SK-N-MC (cell line): ENCODE measurements around the gene TMEM273.

Source experiments
- DNase-seq: peaks from one replicate; pipeline ENCODE4 v3.0.0-alpha.2; 2011; ENCODE audit warnings: low read depth, low spot score
- H3K27ac ChIP-seq: fragments of 200-600 bp; sonication (generic); 2 replicates; pipeline ENCODE4 v1.5.1; 2016; ENCODE audit warnings: mixed run types
- H3K36me3 ChIP-seq: fragments of 200-600 bp; sonication (generic); 2 replicates; pipeline ENCODE4 v1.6.1; 2017; ENCODE audit warnings: antibody characterized with exemption, low read length, mixed read lengths; ENCODE audit not compliant: insufficient read depth
- H3K4me3 ChIP-seq: fragments of 200-600 bp; sonication (generic); 2 replicates; pipeline ENCODE4 v1.5.1; 2016
- H3K9ac ChIP-seq: fragments of 200-600 bp; sonication (generic); 2 replicates; pipeline ENCODE4 v1.8.0; 2017; ENCODE audit warnings: mixed run types, mixed read lengths; ENCODE audit not compliant: insufficient read length
- H3K9me3 ChIP-seq: fragments of 200-600 bp; sonication (generic); 2 replicates; pipeline ENCODE4 v1.6.1; 2017; ENCODE audit warnings: low read depth, mild to moderate bottlenecking, antibody characterized with exemption, low read length, moderate library complexity, mixed read lengths
- EZH2 ChIP-seq: fragments of 200-600 bp; sonication (generic); IDR thresholded peaks from one replicate; pipeline ENCODE4 v1.6.1; 2017; ENCODE audit warnings: antibody characterized with exemption
- FOXP2 ChIP-seq: optimal IDR thresholded peaks from 2 replicates; pipeline ENCODE3; 2011; ENCODE audit warnings: mild to moderate bottlenecking, moderate library complexity; ENCODE audit not compliant: insufficient read depth; ENCODE audit errors: extremely low read length, control extremely low read depth
- POLR2AphosphoS5 ChIP-seq: IDR thresholded peaks from 2 replicates; pipeline ENCODE4 v1.6.1; 2012; ENCODE audit warnings: mild to moderate bottlenecking, low read depth, low read length, borderline replicate concordance

The TMEM273 gene

DNA sequence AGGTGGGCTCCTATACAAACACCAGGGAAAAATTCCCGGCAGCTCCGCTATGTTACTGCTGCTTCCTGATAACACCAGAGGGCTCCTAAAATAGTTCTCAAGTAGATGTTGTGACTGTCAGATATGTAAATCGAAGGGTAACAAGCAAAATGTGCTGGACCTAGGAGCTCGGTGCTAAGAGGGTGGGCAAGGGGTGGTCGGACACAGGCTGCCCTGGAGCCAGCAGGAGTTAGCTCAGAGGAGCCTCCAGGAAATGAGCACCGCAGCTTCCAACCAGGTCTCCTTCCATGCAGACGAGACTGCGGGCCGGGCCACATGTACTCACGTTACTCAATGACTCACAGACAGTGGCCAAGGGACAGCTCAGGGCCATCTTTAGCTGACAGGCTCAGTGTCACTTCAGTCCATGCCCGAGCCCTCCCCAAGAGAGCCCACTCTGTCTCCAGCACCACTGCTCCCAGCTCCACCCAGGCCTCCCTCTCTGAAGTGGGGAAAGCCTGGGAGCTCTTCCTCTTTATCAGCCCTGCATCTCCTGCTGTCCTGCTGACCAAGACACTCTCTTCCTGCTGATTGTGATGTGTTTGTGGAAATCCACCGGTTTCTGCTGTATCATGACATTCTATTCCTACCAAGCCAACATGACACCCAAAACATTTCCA, 37.2 kb upstream of the TMEM273 start:
- no peak for DNase-seq
- H3K9me3 ChIP-seq = no peaks in the 10 kb centered on the region
- H3K27ac ChIP-seq = no peak overlapping the region
- TF ChIP-seq POLR2AphosphoS5 (no peak), EZH2 (no peak), FOXP2 (no peak)
- H3K36me3 ChIP-seq = no peaks in the 10 kb centered on the region
- H3K4me3 ChIP-seq = no peak overlapping the region
- H3K9ac ChIP-seq = no peak overlapping the region

- H3K36me3 ChIP-seq = no peaks in the 10 kb centered on the region
- TF ChIP-seq FOXP2 = no peak
- no peak for TF ChIP-seq POLR2AphosphoS5
- no peak for TF ChIP-seq EZH2
- H3K9me3 ChIP-seq = no peaks in the 10 kb centered on the region
- DNase-seq = no peak
- H3K9ac ChIP-seq = no peak overlapping the region
- H3K27ac ChIP-seq = no peak overlapping the region
- H3K4me3 ChIP-seq = no peak overlapping the region
These were observed 35.0 kb upstream of the TMEM273 start for GRCh38 chr10:49223205-49223604.

DNA sequence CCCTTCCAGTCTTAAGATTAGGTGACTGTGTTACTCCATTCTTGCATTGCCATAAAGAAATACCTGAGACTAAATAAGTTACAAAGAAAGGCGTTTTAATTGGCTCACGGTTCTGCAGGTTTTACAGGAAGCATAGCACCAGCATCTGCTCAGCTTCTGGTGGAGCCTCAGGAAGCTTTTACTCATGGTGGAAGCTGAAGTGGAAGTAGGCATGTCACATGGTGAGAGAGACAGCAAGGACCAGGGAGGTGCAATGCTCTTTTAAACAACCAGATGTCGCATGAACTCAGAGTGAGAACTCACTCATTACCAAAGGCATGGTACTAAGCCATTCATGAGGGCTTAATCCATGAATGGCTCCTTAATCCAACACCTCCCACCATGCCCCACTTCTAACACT, 34.0 kb upstream of the TMEM273 start:
- Histone ChIP-seq H3K27ac (no peak overlapping the region), H3K4me3 (no peak overlapping the region), H3K9me3 (no peaks in the 10 kb centered on the region), H3K36me3 (no peaks in the 10 kb centered on the region), H3K9ac (no peak overlapping the region)
- TF ChIP-seq FOXP2 = no peak
- no peak for TF ChIP-seq EZH2
- TF ChIP-seq POLR2AphosphoS5 = no peak
- no peak for DNase-seq

DNA sequence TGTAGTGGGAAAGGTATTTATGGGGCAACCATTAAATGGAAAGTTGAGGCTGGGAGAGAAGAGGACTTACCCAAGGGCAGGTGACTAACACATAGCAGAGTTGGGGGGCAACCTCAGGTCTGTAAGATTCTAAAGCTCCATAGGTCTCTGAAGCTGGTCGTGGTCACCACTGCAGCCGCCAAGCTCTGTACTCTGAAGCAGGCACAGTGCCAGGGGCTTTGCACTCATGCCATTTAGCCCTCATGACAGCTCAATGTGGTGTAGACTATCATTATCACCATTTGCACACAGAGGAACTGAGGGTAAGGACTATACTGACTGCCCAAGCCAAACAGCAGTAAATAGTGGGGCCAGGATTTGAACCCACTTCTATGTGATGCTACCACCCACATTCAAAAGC, 32.5 kb upstream of the TMEM273 start:
- Histone ChIP-seq H3K27ac (no peak overlapping the region), H3K9me3 (no peaks in the 10 kb centered on the region), H3K36me3 (no peaks in the 10 kb centered on the region), H3K9ac (no peak overlapping the region), H3K4me3 (no peak overlapping the region)
- no peak for DNase-seq
- TF ChIP-seq EZH2 = no peak
- TF ChIP-seq FOXP2 = no peak
- no peak for TF ChIP-seq POLR2AphosphoS5

GRCh38 chr10:49220031-49220430, 31.8 kb upstream of the TMEM273 start:
- TF ChIP-seq POLR2AphosphoS5 (no peak), EZH2 (no peak), FOXP2 (no peak)
- DNase-seq = no peak
- Histone ChIP-seq H3K9me3 (no peaks in the 10 kb centered on the region), H3K9ac (no peak overlapping the region), H3K27ac (no peak overlapping the region), H3K36me3 (no peaks in the 10 kb centered on the region), H3K4me3 (no peak overlapping the region)

DNA sequence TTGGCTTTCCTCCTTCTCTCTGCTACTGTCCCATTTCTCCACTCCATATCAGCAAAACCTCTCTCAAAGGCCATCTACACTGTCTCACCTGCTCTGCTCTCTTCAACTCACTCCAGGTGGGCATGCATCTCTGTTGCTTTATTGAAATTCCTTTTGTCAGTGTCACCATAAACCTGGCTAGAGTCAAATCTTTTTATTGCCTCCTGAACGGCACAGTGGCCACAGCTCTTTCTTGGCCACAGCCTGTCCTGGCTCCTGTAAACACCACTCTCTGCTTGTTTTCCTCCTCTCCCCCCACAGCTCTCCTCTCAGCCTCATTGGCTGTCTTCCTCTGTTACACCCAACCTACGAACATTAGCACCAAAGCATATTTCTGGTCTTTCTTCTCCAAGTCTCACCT, 31.1 kb upstream of the TMEM273 start:
- no peak for DNase-seq
- TF ChIP-seq POLR2AphosphoS5 (no peak), FOXP2 (no peak), EZH2 (no peak)

DNA sequence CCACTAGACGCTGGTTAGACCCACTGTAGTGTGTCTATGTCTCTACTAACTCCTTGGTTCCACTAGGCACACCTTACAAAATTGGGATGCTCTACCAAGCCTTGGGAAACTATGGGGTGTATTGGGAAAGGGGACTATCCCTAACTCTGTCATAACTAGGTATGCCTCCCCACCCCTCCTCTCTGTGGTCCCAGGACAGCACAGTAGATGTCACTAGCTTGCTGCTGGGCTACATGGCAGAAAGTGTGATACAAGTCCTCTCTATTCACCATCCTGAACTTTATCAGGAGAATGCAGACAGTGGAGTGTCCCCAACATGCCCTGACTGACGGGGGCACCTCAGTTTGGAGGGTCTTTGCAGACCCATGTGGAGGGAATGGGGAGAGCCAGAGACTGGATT, 30.3 kb upstream of the TMEM273 start:
- no peak overlapping the region for H3K4me3 ChIP-seq
- H3K27ac ChIP-seq = no peak overlapping the region
- H3K36me3 ChIP-seq = no peaks in the 10 kb centered on the region
- no peak overlapping the region for H3K9ac ChIP-seq
- no peaks in the 10 kb centered on the region for H3K9me3 ChIP-seq
- no peak for DNase-seq
- TF ChIP-seq FOXP2 (no peak), POLR2AphosphoS5 (no peak), EZH2 (no peak)

More for the DNA sequence above, 31.1 kb upstream of the TMEM273 start:
- Histone ChIP-seq H3K27ac (no peak overlapping the region), H3K9ac (no peak overlapping the region), H3K9me3 (no peaks in the 10 kb centered on the region), H3K36me3 (no peaks in the 10 kb centered on the region), H3K4me3 (no peak overlapping the region)

- Histone ChIP-seq H3K27ac (no peak overlapping the region), H3K4me3 (no peak overlapping the region), H3K9me3 (no peaks in the 10 kb centered on the region), H3K9ac (no peak overlapping the region), H3K36me3 (no peaks in the 10 kb centered on the region)
- TF ChIP-seq EZH2 (no peak), POLR2AphosphoS5 (no peak), FOXP2 (no peak)
- DNase-seq = no peak
These were observed 29.5 kb upstream of the TMEM273 start for GRCh38 chr10:49217645-49218044.

DNA sequence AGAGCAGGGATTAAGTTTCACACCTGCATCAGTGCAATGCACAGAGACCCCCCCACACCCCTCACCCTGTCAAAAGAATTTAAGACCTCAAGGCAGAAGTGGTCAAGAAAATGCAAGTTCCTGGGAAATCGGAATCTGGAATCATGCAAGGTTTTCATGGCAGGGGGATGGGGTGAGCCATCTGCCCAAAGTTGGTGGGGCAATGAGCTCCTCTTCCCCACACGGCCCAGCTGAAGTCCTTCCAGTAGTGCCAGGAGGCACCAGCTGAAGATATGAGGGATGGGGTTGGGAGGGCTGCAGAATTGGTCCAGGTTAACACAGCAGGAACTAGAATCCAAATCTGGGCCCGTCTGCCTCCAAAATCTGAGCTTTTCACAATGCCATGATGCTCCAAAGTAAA, 25.0 kb upstream of the TMEM273 start:
- H3K9ac ChIP-seq = no peak overlapping the region
- no peak overlapping the region for H3K4me3 ChIP-seq

More for the DNA sequence above, 25.0 kb upstream of the TMEM273 start:
- H3K36me3 ChIP-seq = no peaks in the 10 kb centered on the region
- TF ChIP-seq POLR2AphosphoS5 (no peak), FOXP2 (no peak)
- no peak for DNase-seq
- H3K9me3 ChIP-seq = no peaks in the 10 kb centered on the region
- no peak overlapping the region for H3K27ac ChIP-seq
